Measurements from ENCODE around the gene BCORL1.

DNA sequence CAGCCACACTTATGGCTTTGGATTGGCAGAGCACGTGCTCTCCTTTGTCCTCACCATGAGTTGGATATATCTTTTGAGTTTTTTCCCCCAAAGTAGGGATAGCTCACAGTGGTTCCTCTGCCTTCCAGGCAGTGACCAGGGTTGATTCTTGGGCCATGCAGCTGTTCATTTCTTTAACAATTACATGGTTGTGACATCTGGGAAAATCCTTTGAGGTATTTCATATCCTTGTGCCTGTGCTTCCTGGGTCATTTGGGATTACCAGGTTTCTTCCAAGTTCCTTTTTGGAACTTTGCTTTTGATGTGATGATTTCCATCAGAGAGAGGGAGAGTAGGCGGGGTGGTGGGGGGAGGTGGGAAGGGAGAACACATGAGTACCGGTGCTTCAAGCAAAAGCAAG is 15.6 kb downstream of the BCORL1 start:
- TF ChIP-seq, protein P1, sequence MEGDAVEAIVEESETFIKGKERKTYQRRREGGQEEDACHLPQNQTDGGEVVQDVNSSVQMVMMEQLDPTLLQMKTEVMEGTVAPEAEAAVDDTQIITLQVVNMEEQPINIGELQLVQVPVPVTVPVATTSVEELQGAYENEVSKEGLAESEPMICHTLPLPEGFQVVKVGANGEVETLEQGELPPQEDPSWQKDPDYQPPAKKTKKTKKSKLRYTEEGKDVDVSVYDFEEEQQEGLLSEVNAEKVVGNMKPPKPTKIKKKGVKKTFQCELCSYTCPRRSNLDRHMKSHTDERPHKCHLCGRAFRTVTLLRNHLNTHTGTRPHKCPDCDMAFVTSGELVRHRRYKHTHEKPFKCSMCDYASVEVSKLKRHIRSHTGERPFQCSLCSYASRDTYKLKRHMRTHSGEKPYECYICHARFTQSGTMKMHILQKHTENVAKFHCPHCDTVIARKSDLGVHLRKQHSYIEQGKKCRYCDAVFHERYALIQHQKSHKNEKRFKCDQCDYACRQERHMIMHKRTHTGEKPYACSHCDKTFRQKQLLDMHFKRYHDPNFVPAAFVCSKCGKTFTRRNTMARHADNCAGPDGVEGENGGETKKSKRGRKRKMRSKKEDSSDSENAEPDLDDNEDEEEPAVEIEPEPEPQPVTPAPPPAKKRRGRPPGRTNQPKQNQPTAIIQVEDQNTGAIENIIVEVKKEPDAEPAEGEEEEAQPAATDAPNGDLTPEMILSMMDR (IDR thresholded peaks at IDR 0.05) = no peak
- TF ChIP-seq POLR2AphosphoS5 (IDR thresholded peaks at IDR 0.05; ENCODE audit: low read depth, low read length) = no peak
- TF ChIP-seq, protein P2, sequence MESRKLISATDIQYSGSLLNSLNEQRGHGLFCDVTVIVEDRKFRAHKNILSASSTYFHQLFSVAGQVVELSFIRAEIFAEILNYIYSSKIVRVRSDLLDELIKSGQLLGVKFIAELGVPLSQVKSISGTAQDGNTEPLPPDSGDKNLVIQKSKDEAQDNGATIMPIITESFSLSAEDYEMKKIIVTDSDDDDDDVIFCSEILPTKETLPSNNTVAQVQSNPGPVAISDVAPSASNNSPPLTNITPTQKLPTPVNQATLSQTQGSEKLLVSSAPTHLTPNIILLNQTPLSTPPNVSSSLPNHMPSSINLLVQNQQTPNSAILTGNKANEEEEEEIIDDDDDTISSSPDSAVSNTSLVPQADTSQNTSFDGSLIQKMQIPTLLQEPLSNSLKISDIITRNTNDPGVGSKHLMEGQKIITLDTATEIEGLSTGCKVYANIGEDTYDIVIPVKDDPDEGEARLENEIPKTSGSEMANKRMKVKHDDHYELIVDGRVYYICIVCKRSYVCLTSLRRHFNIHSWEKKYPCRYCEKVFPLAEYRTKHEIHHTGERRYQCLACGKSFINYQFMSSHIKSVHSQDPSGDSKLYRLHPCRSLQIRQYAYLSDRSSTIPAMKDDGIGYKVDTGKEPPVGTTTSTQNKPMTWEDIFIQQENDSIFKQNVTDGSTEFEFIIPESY (IDR thresholded peaks at IDR 0.05; ENCODE audit: borderline replicate concordance, low read depth) = no peak
- TF ChIP-seq EZH2phosphoT487 (IDR thresholded peaks at IDR 0.05; ENCODE audit: borderline replicate concordance, low read depth) = no peak
- TF ChIP-seq, protein P3, sequence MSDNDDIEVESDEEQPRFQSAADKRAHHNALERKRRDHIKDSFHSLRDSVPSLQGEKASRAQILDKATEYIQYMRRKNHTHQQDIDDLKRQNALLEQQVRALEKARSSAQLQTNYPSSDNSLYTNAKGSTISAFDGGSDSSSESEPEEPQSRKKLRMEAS (IDR thresholded peaks at IDR 0.05; ENCODE audit: low read depth) = no peak
- no peak for TF ChIP-seq NFIC (IDR thresholded peaks at IDR 0.05; ENCODE audit: borderline replicate concordance)
- TF ChIP-seq TAF1 (IDR thresholded peaks at IDR 0.05; ENCODE audit: borderline replicate concordance, low read depth, low read length) = no peak
- TF ChIP-seq, protein P4, sequence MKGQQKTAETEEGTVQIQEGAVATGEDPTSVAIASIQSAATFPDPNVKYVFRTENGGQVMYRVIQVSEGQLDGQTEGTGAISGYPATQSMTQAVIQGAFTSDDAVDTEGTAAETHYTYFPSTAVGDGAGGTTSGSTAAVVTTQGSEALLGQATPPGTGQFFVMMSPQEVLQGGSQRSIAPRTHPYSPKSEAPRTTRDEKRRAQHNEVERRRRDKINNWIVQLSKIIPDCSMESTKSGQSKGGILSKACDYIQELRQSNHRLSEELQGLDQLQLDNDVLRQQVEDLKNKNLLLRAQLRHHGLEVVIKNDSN (IDR thresholded peaks at IDR 0.05; ENCODE audit: borderline replicate concordance, low read depth) = no peak
- no peak for TF ChIP-seq YY1 (IDR thresholded peaks at IDR 0.05; ENCODE audit: low read depth)
- TF ChIP-seq, protein P5, sequence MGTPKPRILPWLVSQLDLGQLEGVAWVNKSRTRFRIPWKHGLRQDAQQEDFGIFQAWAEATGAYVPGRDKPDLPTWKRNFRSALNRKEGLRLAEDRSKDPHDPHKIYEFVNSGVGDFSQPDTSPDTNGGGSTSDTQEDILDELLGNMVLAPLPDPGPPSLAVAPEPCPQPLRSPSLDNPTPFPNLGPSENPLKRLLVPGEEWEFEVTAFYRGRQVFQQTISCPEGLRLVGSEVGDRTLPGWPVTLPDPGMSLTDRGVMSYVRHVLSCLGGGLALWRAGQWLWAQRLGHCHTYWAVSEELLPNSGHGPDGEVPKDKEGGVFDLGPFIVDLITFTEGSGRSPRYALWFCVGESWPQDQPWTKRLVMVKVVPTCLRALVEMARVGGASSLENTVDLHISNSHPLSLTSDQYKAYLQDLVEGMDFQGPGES (IDR thresholded peaks at IDR 0.05; ENCODE audit: low read depth, low read length) = no peak
- TF ChIP-seq TEAD4 (IDR thresholded peaks at IDR 0.05; ENCODE audit: borderline replicate concordance, insufficient read depth) = no peak

Measured in SK-N-SH (cell line).